ENCODE measurements around the gene MAD1L1. TPM values are rescaled to one million over a fixed set of nuclear protein-coding genes. Genes with fewer than 3 reads are reported as not detected.
"Not testable (repeated sequence)": the region's sequence is repeated elsewhere in the genome, so short reads cannot be mapped to it uniquely, and the experiment has no call there.

The MAD1L1 gene
- polyA plus RNA-seq, 1 experiment = 32.0 TPM

- Histone ChIP-seq H3K27me3 (ENCODE audit: control insufficient read depth, insufficient read depth, low read length) (no peaks in the 10 kb centered on the region), H3K4me3 (ENCODE audit: low read depth, low read length) (no peak overlapping the region), H3K36me3 (ENCODE audit: control insufficient read depth, insufficient read depth, low read length) (peaks cover 3% of the 10 kb centered on the region)
- no peak for TF ChIP-seq CTCF (IDR thresholded peaks at IDR 0.05; ENCODE audit: insufficient read depth, low read depth, low read length)
- ChIA-PET CTCF (no interaction called here), POLR2A (no interaction called here)
- no peak for DNase-seq (ENCODE audit: low read depth)
Measured at GRCh38 chr7:1971946-1972654, 260.6 kb downstream of the MAD1L1 start.

GRCh38 chr7:1970895-1971294, 261.9 kb downstream of the MAD1L1 start:
- CTCF ChIA-PET = no interaction called here
- no peak for DNase-seq (ENCODE audit: low read depth)
- no peak for TF ChIP-seq CTCF (IDR thresholded peaks at IDR 0.05; ENCODE audit: insufficient read depth, low read depth, low read length)
- no peak overlapping the region for H3K4me3 ChIP-seq (ENCODE audit: low read depth, low read length)
- POLR2A ChIA-PET = no interaction called here
- H3K36me3 ChIP-seq (ENCODE audit: control insufficient read depth, insufficient read depth, low read length) = peaks cover 3% of the 10 kb centered on the region
- H3K27me3 ChIP-seq (ENCODE audit: control insufficient read depth, insufficient read depth, low read length) = no peaks in the 10 kb centered on the region

GRCh38 chr7:1970285-1970660, 262.5 kb downstream of the MAD1L1 start:
- H3K27me3 ChIP-seq (ENCODE audit: control insufficient read depth, insufficient read depth, low read length); POLR2A ChIA-PET; DNase-seq (ENCODE audit: low read depth); H3K4me3 ChIP-seq (ENCODE audit: low read depth, low read length); CTCF ChIA-PET; H3K36me3 ChIP-seq (ENCODE audit: control insufficient read depth, insufficient read depth, low read length): not testable (repeated sequence)

- no peak for DNase-seq (ENCODE audit: low read depth)
- no peaks in the 10 kb centered on the region for H3K27me3 ChIP-seq (ENCODE audit: control insufficient read depth, insufficient read depth, low read length)
- no peak for TF ChIP-seq CTCF (IDR thresholded peaks at IDR 0.05; ENCODE audit: insufficient read depth, low read depth, low read length)
- CTCF ChIA-PET = interaction anchor here (1.3 kb wide), 2 partner anchors 9 to 15 kb away, joined by 3 read pairs; no protein-coding TSS in a partner anchor
- POLR2A ChIA-PET = no interaction called here
- no peak overlapping the region for H3K4me3 ChIP-seq (ENCODE audit: low read depth, low read length)
- H3K36me3 ChIP-seq (ENCODE audit: control insufficient read depth, insufficient read depth, low read length) = no peaks in the 10 kb centered on the region; the same call in 1 of the 2 replicates
Measured at GRCh38 chr7:1969459-1970284, 263.1 kb downstream of the MAD1L1 start.

GRCh38 chr7:1968397-1969111, 264.2 kb downstream of the MAD1L1 start:
- Histone ChIP-seq H3K4me3 (ENCODE audit: low read depth, low read length) (no peak overlapping the region), H3K36me3 (ENCODE audit: control insufficient read depth, insufficient read depth, low read length) (no peaks in the 10 kb centered on the region; the same call in 1 of the 2 replicates), H3K27me3 (ENCODE audit: control insufficient read depth, insufficient read depth, low read length) (no peaks in the 10 kb centered on the region)
- CTCF ChIA-PET = interaction anchor here (1.3 kb wide), 2 partner anchors 8 to 14 kb away, joined by 3 read pairs; no protein-coding TSS in a partner anchor
- TF ChIP-seq CTCF (IDR thresholded peaks at IDR 0.05; ENCODE audit: insufficient read depth, low read depth, low read length) = no peak
- POLR2A ChIA-PET = no interaction called here
- no peak for DNase-seq (ENCODE audit: low read depth)
